Stimulated activated CD4-positive, alpha-beta T cell treated with anti-CD3 and anti-CD28 coated beads, Interleukin-15, amount 100 ng/mL, for 24 hours (primary cell): ENCODE data around the gene FAM120AOS.

Experiments
- DNase-seq: peaks from one replicate; pipeline ENCODE4 v3.0.0-alpha.2; 2020

The FAM120AOS gene

DNA sequence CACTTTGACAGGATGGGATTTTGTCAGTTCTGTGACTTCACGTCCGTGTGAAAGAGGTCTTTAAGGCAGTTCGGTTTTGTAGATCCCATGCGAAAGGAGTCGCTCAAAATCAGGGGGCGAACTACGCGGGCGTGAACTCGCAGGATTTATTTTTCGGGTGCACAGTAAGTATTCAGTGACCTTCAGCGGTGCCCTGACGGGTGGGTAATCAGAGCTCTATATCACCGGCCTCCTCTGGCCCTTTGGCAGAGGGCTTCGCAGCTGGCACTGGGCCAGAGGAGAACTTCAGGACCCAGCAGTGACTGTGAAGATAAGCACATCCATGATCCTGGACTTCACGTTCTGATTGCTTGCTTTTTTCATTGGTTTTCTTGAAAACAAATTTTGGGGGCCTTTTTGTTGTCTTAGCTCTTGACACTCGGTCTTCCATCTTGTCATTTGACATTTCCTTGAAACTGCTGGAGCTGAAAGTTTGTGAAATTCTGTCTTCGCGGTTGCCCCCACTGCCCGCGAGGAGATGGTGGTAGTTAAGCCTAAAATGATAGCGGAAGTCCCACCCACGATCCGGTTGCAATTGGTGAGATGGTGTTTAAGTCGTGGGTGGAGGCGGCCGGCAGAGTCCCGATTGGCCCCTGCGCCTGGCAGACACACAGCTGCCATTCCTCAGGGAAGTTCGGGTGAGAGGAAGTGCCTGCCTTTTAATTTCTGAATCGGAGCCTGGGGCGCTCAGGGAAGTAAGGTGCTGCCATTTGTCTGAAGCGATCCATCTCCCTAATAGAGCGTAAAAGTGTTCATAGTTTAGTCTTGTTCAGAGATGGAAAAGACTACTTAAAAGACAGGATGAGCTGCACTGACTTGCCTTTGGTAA lies at the start of gene FAM120AOS:
Gene FAM120AOS (minus strand): TSS at position 535 of the 868 bp plus-strand sequence. CDS start 872 bp downstream, outside the sequence.
- peak; percentile 92 for DNase-seq

- DNase-seq: no peak
Observed at GRCh38 chr9:93501406-93501805, 48.0 kb upstream of the FAM120AOS start.

DNA sequence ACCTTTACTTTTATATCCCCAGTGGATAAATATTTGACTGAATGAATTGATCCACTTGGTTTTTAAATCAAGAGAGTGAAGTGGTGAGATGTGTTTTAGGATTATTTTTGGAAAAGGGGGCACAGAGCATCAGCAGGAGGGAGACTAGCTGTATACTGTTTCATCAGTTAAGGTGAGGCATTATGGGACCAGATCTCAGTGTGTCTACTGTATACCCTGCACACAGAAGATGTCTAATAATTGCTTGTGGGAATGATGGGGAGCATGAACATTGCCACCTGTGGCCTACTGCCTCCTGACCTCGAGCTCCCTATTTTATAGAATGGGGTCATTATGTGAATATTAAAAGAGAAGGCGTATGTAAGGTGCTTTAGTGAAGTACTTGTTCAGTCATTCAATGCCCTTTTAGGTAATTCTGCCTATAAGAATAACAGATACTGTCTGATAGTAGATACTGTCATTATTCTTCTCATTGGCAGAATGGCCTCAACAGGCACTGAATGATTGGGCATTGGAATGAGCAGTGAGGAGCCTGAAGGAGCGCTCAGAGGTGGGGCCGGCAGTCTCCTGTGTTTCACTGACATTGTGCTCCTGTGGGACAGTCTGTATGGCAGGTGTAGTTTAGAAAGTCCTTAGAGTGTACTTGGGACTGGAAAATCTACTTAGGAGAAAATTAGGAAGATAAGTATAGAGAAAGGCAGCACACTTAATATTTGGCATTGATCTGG lies 47.4 kb upstream of the FAM120AOS start:
- DNase-seq: no peak

DNA sequence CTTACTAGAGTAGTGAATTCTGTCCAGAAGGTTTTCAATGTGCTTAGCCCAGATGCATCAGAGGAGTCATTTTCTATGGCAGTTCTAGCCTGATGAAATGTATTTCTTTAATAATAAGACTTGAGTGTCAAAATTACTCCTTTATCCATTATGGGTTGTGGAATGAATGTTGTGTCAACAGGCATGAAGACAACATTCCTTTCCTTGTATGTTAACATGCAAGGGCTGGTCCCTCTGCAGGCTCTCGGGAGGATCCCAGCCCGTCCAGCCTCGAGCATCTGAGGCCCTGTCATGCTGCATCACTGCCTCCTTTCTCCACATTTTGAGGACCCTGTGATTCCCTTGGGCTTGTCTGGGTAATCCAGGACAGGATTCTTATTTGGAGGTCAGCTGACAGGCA lies 42.9 kb upstream of the FAM120AOS start:
- no peak for DNase-seq

- DNase-seq: no peak
Observed at GRCh38 chr9:93493949-93494348, 40.6 kb upstream of the FAM120AOS start.

GRCh38 chr9:93492327-93492726 lies 38.9 kb upstream of the FAM120AOS start:
- DNase-seq: no peak

DNA sequence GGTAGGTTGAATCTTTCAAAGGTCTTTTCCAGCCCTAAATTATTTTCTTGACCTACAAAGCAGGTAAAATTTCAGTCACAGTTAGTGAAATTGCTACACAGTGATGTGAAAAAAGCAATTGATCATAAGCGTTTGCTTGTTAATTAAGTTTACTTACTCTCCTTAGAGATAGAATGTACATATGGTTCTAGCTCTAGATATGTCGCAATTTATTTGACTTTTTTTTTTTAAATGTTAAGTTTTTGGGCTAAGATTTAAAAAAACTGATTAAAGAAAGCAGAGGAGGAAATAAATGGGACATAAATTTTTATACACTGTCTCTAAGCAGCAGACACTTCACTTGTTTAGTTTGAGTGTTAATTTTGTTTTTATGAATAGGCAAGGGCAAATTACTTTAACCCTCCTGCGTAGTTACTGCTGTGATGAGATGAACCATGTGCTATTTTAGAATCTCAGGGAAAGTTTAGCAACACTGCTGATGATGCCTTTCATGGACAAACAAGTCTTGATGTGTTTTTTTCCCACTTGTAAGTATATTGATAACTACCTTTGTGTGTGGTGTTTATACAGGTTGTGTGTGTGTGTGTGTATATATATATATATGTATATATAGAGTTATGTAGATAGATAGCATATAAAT lies 38.3 kb upstream of the FAM120AOS start:
- no peak for DNase-seq

- no peak for DNase-seq
Observed at GRCh38 chr9:93488244-93488643, 34.9 kb upstream of the FAM120AOS start.

DNA sequence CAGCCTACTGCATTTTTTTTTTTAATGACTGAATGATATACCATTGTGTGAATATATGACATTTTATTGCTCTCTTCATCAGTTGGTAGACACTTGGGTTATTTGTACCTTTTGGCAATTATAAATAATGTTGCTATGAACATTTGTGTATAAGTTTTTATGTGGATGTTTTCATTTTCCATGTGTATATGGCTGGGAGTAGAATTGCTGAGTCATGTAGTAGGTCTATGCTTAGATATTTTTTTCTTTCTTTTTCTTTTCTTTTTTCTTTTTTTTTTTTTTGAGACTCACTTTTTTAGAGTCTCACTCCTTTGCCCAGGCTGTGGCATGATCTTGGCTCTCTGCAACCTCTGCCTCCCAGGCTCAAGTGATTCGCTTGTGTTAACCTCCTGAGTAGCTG lies 32.9 kb upstream of the FAM120AOS start:
- no peak for DNase-seq

DNA sequence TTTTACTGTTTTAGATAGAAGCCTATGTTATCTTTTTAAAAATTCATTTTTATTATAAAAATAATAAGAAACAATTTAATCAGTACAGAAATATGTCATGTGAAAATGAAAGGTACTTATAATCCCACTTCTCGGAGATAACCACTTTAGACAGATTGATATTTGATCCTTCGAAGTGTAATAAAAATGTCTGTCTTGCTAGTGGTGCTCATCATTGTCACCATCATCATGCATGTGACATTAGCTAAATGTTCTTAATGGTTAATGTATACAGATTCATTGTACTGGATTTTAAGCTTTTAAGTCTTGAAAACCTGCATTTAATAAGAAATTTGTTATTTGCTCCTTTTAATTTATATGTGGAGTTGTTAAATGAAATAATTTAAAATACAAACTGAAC lies 30.1 kb upstream of the FAM120AOS start:
- DNase-seq: no peak

DNA sequence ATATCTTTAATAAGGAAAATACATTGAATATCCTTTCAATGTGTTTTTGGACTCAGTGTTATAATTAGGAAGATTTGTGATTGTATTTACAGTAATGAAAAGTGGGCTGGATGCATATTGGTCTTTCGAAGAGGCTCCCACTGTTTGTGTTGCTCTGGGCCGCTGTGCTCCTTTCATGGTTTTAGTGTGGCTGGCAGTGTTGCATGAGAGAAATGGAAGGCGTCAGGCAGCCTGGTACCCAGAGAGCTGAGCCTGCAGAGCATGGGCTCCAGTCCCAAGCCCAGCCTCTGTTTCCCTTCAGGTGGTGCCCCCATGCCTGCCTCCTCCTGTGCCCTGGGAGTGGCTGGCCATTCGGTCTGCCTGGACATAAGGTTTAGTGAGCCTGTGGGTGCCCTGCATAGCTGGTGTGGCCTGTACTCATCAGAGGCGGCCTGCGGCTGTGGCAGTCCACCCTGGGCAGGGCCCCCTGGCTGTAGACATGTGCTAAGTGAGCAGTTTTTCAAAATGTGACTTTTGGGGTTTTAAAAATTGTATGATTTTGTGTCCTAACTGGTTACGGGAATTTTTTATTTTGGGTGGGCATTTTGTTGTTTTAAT lies 27.4 kb upstream of the FAM120AOS start:
- DNase-seq: no peak

- DNase-seq: no peak
Observed at GRCh38 chr9:93480262-93480661, 26.9 kb upstream of the FAM120AOS start.

DNA sequence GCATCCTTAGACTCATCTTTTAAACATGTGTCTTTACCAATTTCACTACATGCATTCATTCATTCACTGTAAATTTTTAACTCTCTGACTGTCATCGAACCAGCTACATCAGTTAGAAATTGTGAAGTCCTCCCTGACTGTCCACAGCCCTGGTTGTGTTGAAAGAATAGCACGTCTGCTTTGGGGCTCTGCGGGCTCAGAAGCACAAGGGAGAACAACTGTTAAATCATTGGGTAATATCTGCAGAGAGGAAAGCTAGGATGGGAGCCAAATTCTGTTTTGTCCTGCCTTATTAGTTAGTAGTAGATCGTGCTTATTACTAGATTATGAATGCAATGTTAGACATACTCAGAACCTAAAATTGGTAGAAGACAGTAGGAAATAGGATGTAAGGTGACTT lies 26.3 kb upstream of the FAM120AOS start:
- no peak for DNase-seq

GRCh38 chr9:93477397-93477796 lies 24.0 kb upstream of the FAM120AOS start:
- no peak for DNase-seq

DNA sequence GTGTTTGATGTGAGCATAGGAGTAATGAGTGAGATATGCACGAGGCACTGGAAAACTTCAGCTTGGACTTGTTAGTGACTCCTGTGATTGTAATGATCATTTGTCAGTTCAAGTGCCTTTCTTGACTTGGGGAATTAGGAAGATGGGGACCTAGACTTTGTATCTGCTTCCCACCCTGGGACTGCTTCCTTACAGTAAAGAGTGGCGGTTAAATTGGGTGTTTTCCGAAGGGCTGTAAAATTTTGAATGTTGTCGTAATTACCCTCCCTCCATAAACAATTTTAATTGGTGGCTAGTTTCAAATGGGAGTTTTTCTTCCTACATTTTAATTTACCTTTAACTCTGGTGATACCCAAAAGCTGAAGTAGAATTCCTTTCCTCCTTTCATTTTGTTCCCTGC lies 23.5 kb upstream of the FAM120AOS start:
- DNase-seq: no peak

GRCh38 chr9:93475856-93476255 lies 22.5 kb upstream of the FAM120AOS start:
- no peak for DNase-seq

- no peak for DNase-seq
Observed at GRCh38 chr9:93475108-93475507, 21.7 kb upstream of the FAM120AOS start.

DNA sequence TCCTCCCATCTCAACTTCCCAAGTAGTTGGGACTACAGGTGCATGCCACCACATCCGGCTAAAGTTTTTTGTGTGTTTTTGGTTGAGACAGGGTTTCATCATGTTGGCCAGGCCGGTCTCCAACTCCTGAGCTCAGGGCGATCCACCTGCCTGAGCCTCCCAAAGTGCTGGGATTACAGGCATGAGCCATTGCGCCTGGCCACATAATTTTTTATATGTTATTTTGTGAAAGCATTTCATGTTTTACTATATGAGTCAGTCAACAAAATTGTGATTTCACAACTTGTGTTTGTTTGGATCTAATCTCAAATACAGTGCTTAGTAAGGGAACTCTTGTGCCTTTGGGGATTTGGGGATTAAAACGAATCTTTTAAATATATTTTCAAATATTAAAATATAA lies 20.0 kb upstream of the FAM120AOS start:
- DNase-seq: no peak

GRCh38 chr9:93471124-93471523 lies 17.7 kb upstream of the FAM120AOS start:
- DNase-seq: no peak

DNA sequence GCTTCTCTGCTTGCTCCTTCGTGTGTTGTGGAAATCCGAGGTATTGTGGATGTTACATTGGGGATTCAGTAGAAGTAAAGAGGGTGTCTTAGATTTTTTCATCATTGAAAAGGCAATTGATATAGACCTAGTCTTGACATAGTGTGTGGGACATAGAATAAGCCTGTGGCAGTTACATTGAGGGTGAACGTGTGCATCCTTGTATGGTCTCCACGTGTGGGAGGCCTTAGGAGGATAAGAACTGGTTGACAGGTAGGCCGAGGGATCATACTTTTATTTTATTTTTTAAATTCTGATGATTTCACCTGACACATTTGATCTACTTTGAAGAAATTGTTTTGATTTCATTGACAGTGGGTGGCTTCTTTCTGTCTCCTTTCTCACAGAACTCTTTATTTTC lies 17.0 kb upstream of the FAM120AOS start:
- DNase-seq: no peak

GRCh38 chr9:93468763-93469456 lies 15.5 kb upstream of the FAM120AOS start:
- DNase-seq: no peak

DNA sequence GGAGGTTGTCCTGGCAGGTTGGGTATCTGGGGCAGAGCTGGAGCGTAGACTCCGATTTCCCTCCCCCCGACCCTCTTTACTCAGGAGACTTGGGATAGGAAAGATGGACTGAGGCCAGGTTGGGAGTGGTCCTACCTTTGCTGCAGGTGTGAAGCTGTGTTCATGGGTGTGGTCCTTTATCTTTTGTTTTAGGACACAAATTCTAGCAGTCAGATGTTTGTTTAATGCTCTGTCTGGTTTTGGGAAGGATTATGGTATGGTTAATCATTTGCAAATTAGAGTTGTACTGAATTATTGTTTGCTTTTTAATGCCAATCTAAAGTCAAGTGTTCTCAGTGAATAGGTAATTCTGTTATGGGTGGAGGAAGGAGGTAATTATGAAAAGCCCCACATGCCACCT lies 14.1 kb upstream of the FAM120AOS start:
- DNase-seq: no peak

DNA sequence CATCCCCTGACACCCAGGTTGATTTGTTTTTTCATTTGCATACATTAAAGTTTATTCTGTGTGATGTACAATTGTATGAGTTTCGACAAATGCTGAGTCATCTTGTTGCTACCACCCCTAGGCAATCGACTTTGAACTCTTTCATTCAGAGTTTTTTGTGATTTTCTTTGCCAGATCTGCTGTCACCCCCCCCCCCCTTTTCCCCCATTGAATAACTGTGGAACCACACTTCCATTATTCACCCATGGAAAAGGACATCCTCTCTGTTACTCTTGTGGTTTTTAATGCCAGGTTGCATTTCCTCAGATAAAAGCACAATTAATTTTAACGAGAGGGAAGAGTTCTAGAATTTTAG lies 13.7 kb upstream of the FAM120AOS start:
- no peak for DNase-seq
